ENCODE results near the gene SLF1. TPM values are rescaled to one million over a fixed set of nuclear protein-coding genes. Genes with fewer than 3 reads are reported as not detected.

The SLF1 gene
- total RNA-seq, 6 experiments from 2014 or later: 0.80 to 3.3 (median 2.4) TPM

- Histone ChIP-seq H3K4me1 (no peaks in the 10 kb centered on the region), H3K27me3 (no peaks in the 10 kb centered on the region), H3K4me3 (no peak overlapping the region), H3K27ac (no peak overlapping the region), H3K36me3 (no peaks in the 10 kb centered on the region), H3K9me3 (no peaks in the 10 kb centered on the region)
- DNase-seq (no peak), ATAC-seq (no peak)
- 85% methylated on average over 5 of the region's 5 CpGs for WGBS (ENCODE audit: insufficient coverage, low coverage, low lambda C conversion rate, missing lambda C conversion rate)
- intact Hi-C loops (cut with DNase I): no loop called here
- TF ChIP-seq POLR2A (IDR thresholded peaks at IDR 0.05): no peak
- no peak for TF ChIP-seq CTCF (IDR thresholded peaks at IDR 0.05)
Measured at GRCh38 chr5:94682814-94683520, 64.5 kb downstream of the SLF1 start.

GRCh38 chr5:94689908-94690307 lies 71.4 kb downstream of the SLF1 start:
- DNase-seq: no peak
- ATAC-seq: no peak
- no peak overlapping the region for H3K27ac ChIP-seq
- no peaks in the 10 kb centered on the region for H3K27me3 ChIP-seq
- intact Hi-C loops (cut with DNase I): no loop called here
- H3K4me1 ChIP-seq: peaks cover 0 to 3% (median 0%) of the 10 kb centered on the region in 4 donors
- no peaks in the 10 kb centered on the region for H3K9me3 ChIP-seq
- H3K4me3 ChIP-seq: no peak overlapping the region
- no peaks in the 10 kb centered on the region for H3K36me3 ChIP-seq
- TF ChIP-seq CTCF (IDR thresholded peaks at IDR 0.05) (no peak), POLR2A (IDR thresholded peaks at IDR 0.05) (no peak)

- H3K27me3 ChIP-seq: no peaks in the 10 kb centered on the region
- no peak for ATAC-seq
- H3K36me3 ChIP-seq: no peaks in the 10 kb centered on the region
- no peak overlapping the region for H3K27ac ChIP-seq
- H3K4me3 ChIP-seq: no peak overlapping the region
- no peaks in the 10 kb centered on the region for H3K9me3 ChIP-seq
- WGBS (ENCODE audit: insufficient coverage, low coverage, low lambda C conversion rate, missing lambda C conversion rate): 78% methylated on average over 2 of the region's 2 CpGs
- peaks cover 0 to 3% (median 0%) of the 10 kb centered on the region in 4 donors for H3K4me1 ChIP-seq
- no peak for DNase-seq
- TF ChIP-seq CTCF (IDR thresholded peaks at IDR 0.05): no peak
- no peak for TF ChIP-seq POLR2A (IDR thresholded peaks at IDR 0.05)
- intact Hi-C loops (cut with DNase I): no loop called here
Measured at GRCh38 chr5:94690778-94691177, 72.3 kb downstream of the SLF1 start.

- intact Hi-C loops (cut with DNase I): no loop called here
- Histone ChIP-seq H3K36me3 (no peaks in the 10 kb centered on the region), H3K9me3 (no peaks in the 10 kb centered on the region), H3K4me1 (peaks cover 0 to 3% (median 0%) of the 10 kb centered on the region in 4 donors), H3K27ac (no peak overlapping the region), H3K27me3 (no peaks in the 10 kb centered on the region), H3K4me3 (no peak overlapping the region)
- no peak for ATAC-seq
- WGBS (ENCODE audit: insufficient coverage, low coverage, low lambda C conversion rate, missing lambda C conversion rate): 63% methylated on average over 1 of the region's 1 CpG
- TF ChIP-seq POLR2A (IDR thresholded peaks at IDR 0.05) (no peak), CTCF (IDR thresholded peaks at IDR 0.05) (no peak)
- no peak for DNase-seq
Measured at GRCh38 chr5:94691291-94691690, 72.8 kb downstream of the SLF1 start.

Data from right lobe of liver (tissue), 6 donors.